ENCODE data around the gene MED4.

- TF ChIP-seq CTCF (IDR thresholded peaks at IDR 0.05) (no peak), POLR2A (IDR thresholded peaks at IDR 0.05) (no peak), POLR2AphosphoS5 (IDR thresholded peaks at IDR 0.05; ENCODE audit: insufficient read depth in 1 of 2, low read depth in 1 of 2) (no peak)
Observed at GRCh38 chr13:48113756-48114130, 18.8 kb upstream of the MED4 start.
